Stimulated activated CD4-positive, alpha-beta T cell treated with anti-CD3 and anti-CD28 coated beads, Interleukin-4, amount 100 ng/mL, for 48 hours (primary cell): ENCODE results near the gene SMCO2.
"Not testable (repeated sequence)": the region's sequence is repeated elsewhere in the genome, so short reads cannot be mapped to it uniquely, and the experiment has no call there.

Experiments used
- DNase-seq, 2 donors: peaks; one replicate each; pipeline ENCODE4 v3.0.0-alpha.2; 2020; ENCODE audit warnings: low read depth in 2 of 2

SMCO2 gene

GRCh38 chr12:27524839-27525753 lies 78.6 kb downstream of the SMCO2 start:
- no peak for DNase-seq

DNA sequence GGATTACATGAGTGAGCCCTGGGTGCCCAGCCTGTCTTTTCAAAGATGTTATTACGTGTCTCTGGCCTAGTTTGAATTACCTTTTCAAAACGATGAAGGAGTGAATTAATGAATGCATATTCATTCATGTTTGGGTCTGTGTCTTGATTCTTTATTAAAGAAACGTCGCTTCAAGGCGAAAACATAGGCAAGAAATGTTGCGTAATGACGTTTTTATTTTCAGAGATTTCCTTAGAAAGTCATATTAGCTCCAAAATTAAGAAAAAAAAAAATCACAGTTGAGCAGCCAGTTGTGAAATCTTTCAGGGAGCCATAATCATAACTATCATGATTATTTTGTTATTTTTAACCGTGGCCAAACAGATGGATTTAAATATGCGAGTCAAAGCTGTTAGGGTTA lies 81.0 kb downstream of the SMCO2 start:
- no peak for DNase-seq

- no peak for DNase-seq
Measured at GRCh38 chr12:27528788-27529187, 82.3 kb downstream of the SMCO2 start.

DNA sequence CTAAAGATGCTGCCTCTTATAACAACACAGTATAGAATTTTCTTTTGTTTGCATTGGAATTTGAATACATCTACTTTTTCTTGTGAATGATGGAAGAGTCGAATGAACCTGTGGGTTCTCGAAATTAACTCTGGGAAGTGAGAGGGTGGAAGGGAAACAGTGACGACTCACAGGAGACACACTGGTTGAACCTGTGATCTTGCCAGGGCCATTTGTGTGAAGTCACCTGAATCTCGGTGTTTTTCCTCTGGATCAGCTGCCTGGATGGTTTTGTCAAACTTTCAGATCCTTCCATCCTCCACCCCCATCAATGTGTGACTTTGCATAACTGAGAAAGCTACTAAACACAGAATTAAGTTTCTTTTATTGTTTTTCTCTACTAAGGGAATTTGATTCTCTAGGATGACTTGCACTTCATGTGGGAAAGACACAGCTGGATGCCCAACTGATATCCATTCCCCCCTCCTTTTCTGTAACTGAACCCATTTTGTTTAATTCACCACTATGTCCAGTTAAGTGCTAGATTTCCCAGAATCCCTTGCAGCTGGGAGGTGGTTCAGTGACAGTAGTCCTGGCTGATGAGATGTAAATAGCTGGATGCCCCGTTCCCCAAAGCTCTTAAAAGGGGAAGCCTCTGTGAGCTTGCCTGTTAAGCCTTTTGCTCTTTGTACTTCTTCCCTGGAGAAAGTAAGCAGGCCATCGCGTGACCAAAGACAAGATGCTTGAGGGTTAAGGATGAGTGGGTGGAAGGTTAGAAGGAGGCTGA lies 83.8 kb downstream of the SMCO2 start:
- no peak for DNase-seq

GRCh38 chr12:27531896-27532295 lies 85.4 kb downstream of the SMCO2 start:
- no peak for DNase-seq

DNA sequence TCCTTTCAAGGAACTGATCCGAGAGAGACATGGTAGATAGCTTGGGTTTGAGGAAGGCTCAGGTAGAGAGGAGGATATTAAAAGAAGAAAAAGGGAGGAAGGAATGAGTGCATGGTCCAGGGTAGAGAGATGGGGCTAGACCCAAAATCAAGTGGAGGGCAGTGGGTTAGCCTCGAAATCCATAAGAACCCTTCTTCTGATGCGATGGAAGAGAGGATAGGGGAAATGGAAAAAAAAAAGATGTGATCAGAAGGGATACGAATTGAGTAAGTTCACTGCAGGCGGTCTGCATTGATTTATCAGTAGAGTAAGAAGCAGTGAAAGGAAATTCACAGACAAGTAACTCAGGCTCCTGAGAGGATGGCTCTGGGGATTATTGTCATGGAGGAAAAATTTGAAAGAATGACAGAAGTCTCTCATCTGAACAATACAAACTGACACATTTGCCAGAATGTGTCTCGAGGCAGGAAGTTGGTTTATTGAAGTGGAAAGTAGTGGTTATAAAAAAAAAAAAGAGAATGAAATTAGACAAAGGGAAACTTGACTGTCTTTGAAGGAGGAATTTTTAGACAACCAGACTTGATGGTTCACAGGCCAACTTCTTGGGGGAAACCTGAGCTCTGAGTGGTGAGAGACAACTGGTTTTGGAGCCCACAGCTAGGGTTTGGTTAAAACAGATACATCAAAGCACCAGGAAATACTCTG lies 87.7 kb downstream of the SMCO2 start:
- DNase-seq = no peak

DNA sequence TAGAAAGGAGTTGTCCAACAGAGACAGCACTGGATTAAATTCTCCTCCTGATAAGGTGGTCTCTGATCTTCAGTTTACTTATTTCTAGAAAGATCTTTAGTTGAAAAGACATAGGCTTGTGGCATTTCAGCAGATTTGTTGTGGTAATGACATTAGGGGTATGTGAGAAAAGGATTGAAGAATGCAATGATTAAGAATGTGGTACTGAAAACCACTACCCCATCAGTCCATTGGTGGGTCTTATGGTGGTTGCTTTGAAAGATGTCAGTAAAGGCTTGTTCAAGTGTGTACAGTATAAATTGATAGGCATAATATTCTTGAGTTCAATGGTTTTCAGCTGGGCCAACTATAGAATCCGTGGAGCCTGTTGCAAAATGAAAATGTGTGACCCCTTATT lies 88.2 kb downstream of the SMCO2 start:
- DNase-seq = no peak

- no peak for DNase-seq
Measured at GRCh38 chr12:27535318-27535717, 88.8 kb downstream of the SMCO2 start.

GRCh38 chr12:27537855-27538675 lies 91.5 kb downstream of the SMCO2 start:
- no peak for DNase-seq

GRCh38 chr12:27539191-27539631 lies 92.7 kb downstream of the SMCO2 start:
- DNase-seq = no peak

- no peak for DNase-seq
Measured at GRCh38 chr12:27541031-27541719, 94.6 kb downstream of the SMCO2 start.

- DNase-seq = no peak
Measured at GRCh38 chr12:27542628-27543027, 96.1 kb downstream of the SMCO2 start.

DNA sequence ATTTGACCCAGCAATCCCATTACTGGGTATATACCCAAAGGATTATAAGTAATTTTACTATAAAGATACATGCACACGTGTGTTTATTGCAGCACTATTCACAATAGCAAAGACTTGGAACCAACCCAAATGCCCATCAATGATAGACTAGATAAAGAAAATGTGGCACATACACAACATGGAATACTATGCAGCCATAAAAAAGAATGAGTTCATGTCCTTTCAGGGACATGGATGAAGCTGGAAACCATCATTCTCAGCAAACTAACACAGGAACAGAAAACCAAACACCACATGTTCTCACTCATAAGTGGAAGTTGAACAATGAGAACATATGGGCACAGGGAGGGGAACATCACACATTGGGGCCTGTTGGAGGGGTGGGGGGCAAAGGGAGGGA lies 98.3 kb downstream of the SMCO2 start:
- DNase-seq = not testable (repeated sequence)

- DNase-seq = no peak
Measured at GRCh38 chr12:27545665-27546064, 99.1 kb downstream of the SMCO2 start.

DNA sequence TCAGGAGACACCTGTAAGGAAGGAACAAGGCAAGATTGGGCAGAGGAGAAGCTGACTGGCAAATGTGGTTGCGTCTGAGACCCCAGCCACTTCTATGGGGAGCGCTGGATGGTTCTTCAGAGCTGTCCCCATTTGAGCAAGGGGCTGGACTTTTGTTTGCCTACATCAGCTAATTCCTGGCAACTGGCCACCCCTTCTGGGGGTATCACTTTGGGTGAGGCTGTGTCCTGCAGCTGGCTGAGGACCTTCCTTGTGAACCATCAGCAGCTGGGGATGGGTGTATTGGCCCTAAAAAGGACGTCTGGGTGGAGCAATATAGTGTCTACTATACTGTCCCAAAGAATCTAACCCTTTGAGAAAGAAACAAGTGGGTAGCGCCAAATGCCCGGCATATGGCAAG lies 101.1 kb downstream of the SMCO2 start:
- DNase-seq = no peak

GRCh38 chr12:27548301-27549199 lies 102.0 kb downstream of the SMCO2 start:
- DNase-seq = no peak

- no peak for DNase-seq
Measured at GRCh38 chr12:27549236-27549800, 102.8 kb downstream of the SMCO2 start.

GRCh38 chr12:27549801-27550652 lies 103.5 kb downstream of the SMCO2 start:
- no peak for DNase-seq

GRCh38 chr12:27550653-27550975 lies 104.1 kb downstream of the SMCO2 start:
- no peak for DNase-seq
